Gastroesophageal sphincter (tissue), 3 donors: ENCODE data around the gene SF3B2.

Experiments
- POLR2AphosphoS5 ChIP-seq: sonication (generic); formaldehyde crosslinking; IDR thresholded peaks from one replicate; pipeline ENCODE4 v1.6.1; 2017; ENCODE audit warnings: antibody characterized with exemption
- TF ChIP-seq, protein P1 (sequence below), 4 experiments: fragments of 200-600 bp in 2 of 4; fragments of 450-650 bp in 2 of 4; sonication (generic) in 1 of 4; IDR thresholded peaks; one replicate each; pipeline ENCODE4 v1.5.1; 2017 to 2019; ENCODE audit warnings: antibody characterized with exemption in 4 of 4, mild to moderate bottlenecking in 2 of 4, moderate library complexity in 2 of 4

DNA sequence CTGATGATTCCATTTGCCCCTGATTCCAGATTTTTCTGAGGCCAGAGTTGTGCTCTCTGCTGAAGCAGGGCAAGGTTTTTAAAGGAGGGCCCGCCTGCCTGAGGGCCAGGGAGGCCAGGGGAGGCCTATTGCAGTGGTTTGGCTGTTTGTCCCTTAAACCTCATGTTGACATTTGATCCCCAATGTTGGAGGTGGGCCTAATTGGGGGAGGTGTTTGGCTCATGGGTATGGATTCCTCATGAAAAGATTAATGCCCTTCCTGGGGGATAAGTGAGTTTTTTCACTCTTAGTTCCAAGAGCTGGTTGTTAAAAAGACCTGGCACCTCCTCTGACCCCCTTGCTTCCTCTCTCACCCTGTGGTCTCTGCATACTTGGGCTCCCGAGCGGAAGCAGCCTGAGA is 12.4 kb upstream of the SF3B2 start:
- TF ChIP-seq, protein P1, sequence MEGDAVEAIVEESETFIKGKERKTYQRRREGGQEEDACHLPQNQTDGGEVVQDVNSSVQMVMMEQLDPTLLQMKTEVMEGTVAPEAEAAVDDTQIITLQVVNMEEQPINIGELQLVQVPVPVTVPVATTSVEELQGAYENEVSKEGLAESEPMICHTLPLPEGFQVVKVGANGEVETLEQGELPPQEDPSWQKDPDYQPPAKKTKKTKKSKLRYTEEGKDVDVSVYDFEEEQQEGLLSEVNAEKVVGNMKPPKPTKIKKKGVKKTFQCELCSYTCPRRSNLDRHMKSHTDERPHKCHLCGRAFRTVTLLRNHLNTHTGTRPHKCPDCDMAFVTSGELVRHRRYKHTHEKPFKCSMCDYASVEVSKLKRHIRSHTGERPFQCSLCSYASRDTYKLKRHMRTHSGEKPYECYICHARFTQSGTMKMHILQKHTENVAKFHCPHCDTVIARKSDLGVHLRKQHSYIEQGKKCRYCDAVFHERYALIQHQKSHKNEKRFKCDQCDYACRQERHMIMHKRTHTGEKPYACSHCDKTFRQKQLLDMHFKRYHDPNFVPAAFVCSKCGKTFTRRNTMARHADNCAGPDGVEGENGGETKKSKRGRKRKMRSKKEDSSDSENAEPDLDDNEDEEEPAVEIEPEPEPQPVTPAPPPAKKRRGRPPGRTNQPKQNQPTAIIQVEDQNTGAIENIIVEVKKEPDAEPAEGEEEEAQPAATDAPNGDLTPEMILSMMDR (IDR thresholded peaks at IDR 0.05), result no peak
- TF ChIP-seq POLR2AphosphoS5, result no peak
